T-helper 1 cell treated with Interleukin-12 subunit alpha and Interleukin-12 subunit beta and Interleukin-4 antibody, amounts not matched to agents 30 μg/mL and 1 μg/mL, for 36 hours (primary cell): ENCODE results near the gene SHROOM2.
"Not testable (repeated sequence)": the region's sequence is repeated elsewhere in the genome, so short reads cannot be mapped to it uniquely, and the experiment has no call there.

Experiments
- H3K27ac Mint-ChIP-seq: one replicate; pipeline ENCODE4 v1.8.0; 2021; ENCODE audit warnings: mild to moderate bottlenecking, mixed read lengths
- H3K27me3 Mint-ChIP-seq: one replicate; pipeline ENCODE4 v1.8.0; 2021; ENCODE audit warnings: low read depth, mixed read lengths
- H3K36me3 Mint-ChIP-seq: one replicate; pipeline ENCODE4 v1.8.0; 2021; ENCODE audit warnings: low read depth, mixed read lengths
- H3K4me1 Mint-ChIP-seq: one replicate; pipeline ENCODE4 v1.8.0; 2021; ENCODE audit warnings: low read depth, mixed read lengths
- H3K4me3 Mint-ChIP-seq: one replicate; pipeline ENCODE4 v1.8.0; 2021; ENCODE audit warnings: mild to moderate bottlenecking, moderate library complexity, mixed read lengths
- H3K9me3 Mint-ChIP-seq: one replicate; pipeline ENCODE4 v1.8.0; 2021; ENCODE audit warnings: mixed read lengths

SHROOM2 gene

GRCh38 chrX:9832811-9833210, 46.6 kb downstream of the SHROOM2 start:
- no peaks in the 10 kb centered on the region for H3K9me3 Mint-ChIP-seq
- no peak overlapping the region for H3K27ac Mint-ChIP-seq
- peaks cover 2% of the 10 kb centered on the region for H3K4me1 Mint-ChIP-seq
- no peaks in the 10 kb centered on the region for H3K27me3 Mint-ChIP-seq
- no peak overlapping the region for H3K4me3 Mint-ChIP-seq
- H3K36me3 Mint-ChIP-seq, result no peaks in the 10 kb centered on the region

- Mint-ChIP-seq H3K27ac (no peak overlapping the region), H3K36me3 (no peaks in the 10 kb centered on the region), H3K9me3 (no peaks in the 10 kb centered on the region), H3K27me3 (no peaks in the 10 kb centered on the region), H3K4me3 (no peak overlapping the region), H3K4me1 (no peaks in the 10 kb centered on the region)
These were observed 49.5 kb downstream of the SHROOM2 start for GRCh38 chrX:9835585-9836210.

GRCh38 chrX:9842541-9842940, 56.3 kb downstream of the SHROOM2 start:
- Mint-ChIP-seq H3K36me3 (no peaks in the 10 kb centered on the region), H3K27me3 (peaks cover 13% of the 10 kb centered on the region), H3K9me3 (no peaks in the 10 kb centered on the region), H3K4me3 (no peak overlapping the region), H3K4me1 (no peaks in the 10 kb centered on the region), H3K27ac (no peak overlapping the region)

DNA sequence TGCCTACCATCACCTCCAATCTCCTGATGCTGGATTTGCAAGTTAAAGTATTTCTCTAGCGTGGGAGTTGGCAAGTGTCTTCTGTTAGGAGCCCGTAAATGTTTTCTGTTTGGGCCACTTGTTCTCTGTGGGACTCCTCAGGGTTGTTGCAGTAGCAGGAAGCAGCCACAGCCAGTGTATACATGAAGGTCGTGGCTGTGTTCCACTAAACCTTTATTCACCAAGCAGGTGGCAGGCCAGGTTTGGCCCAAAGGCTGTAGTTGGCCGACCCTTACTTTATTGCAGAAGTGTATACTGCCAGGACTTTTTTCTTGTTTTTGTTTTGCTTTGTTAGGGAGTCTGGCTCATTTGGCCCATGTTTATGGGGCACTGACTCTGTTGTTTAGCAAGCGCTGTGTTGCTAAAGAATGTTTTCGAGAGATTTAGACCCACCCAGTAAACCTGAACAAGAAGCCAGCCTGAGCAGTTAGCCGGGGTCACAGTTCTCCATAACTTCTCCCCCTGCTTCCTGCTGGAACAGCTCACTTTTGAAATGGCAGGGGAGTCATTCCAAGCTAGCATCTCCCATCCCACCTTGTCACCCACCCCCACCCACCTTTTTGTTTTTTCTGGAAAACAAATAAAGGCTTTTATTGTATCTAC, 58.8 kb downstream of the SHROOM2 start:
- no peaks in the 10 kb centered on the region for H3K36me3 Mint-ChIP-seq
- H3K9me3 Mint-ChIP-seq, result no peaks in the 10 kb centered on the region
- no peaks in the 10 kb centered on the region for H3K4me1 Mint-ChIP-seq
- H3K4me3 Mint-ChIP-seq, result no peak overlapping the region
- H3K27me3 Mint-ChIP-seq, result peaks cover 13% of the 10 kb centered on the region
- H3K27ac Mint-ChIP-seq, result no peak overlapping the region

GRCh38 chrX:9845578-9845952, 59.3 kb downstream of the SHROOM2 start:
- H3K4me1 Mint-ChIP-seq, result no peaks in the 10 kb centered on the region
- H3K27me3 Mint-ChIP-seq, result peaks cover 13% of the 10 kb centered on the region
- no peaks in the 10 kb centered on the region for H3K36me3 Mint-ChIP-seq
- no peaks in the 10 kb centered on the region for H3K9me3 Mint-ChIP-seq
- H3K27ac Mint-ChIP-seq, result no peak overlapping the region
- H3K4me3 Mint-ChIP-seq, result no peak overlapping the region

- H3K36me3 Mint-ChIP-seq, result no peaks in the 10 kb centered on the region
- peaks cover 9% of the 10 kb centered on the region for H3K27me3 Mint-ChIP-seq
- H3K4me3 Mint-ChIP-seq, result no peak overlapping the region
- H3K27ac Mint-ChIP-seq, result no peak overlapping the region
- H3K4me1 Mint-ChIP-seq, result no peaks in the 10 kb centered on the region
- H3K9me3 Mint-ChIP-seq, result no peaks in the 10 kb centered on the region
These were observed 60.4 kb downstream of the SHROOM2 start for GRCh38 chrX:9846631-9847030.

DNA sequence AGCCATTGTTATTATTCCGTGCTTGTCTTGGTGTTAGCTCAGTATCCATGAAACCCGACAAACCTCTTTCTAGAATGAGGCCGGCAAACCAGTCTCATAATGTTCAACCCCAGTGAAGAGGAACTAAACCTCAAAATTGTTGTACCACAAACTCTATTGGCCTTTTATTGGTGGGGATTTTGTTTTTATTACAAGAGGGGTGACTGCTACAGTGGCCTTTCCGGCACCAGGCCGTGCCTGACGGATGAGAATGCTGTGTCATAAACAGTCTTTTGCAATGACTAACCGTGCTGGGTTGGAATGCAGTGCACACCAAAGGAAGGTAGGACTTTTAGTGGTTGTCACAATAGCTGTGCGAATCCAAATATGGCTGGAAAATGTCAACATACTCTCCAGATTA, 60.8 kb downstream of the SHROOM2 start:
- Mint-ChIP-seq H3K4me3 (no peak overlapping the region), H3K9me3 (no peaks in the 10 kb centered on the region), H3K4me1 (no peaks in the 10 kb centered on the region), H3K27me3 (peaks cover 9% of the 10 kb centered on the region), H3K27ac (no peak overlapping the region), H3K36me3 (no peaks in the 10 kb centered on the region)

DNA sequence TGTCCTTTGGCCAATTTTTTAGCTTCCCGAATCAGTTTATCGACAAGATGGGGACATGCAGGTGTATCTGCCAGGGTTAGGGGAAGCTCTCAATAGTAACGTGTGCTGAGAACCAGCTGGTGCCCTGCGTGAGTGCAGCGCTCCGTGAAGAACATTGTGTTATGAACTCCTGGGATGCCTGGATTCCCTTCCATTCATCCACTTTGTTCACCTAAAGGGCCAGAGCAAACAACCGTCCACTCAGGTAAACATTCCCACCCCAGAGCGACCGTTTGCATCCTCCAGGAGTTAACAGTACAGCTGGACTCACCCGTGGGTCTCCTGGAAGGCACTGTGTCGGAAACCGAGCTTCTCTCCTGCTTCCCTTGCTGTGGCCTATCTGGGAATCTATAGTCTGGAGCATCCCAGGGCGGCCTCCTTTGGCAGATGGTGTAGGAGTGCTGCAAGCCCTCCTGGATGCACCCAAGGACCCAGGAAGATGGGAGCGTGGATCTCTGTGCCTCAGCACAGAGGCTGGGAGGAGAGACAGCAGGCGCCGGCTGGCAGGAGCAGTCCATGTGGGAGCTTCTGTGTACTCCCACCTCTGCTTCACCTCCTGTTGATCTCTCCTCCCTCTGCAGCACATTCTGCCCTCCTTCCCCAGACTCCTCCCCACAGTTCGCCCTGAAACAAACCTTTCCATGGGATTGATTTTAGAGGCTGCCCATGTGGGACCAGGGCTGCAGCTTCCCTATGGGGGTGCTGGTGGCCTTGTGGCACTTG, 62.7 kb downstream of the SHROOM2 start:
- peaks cover 3% of the 10 kb centered on the region for H3K27me3 Mint-ChIP-seq

DNA sequence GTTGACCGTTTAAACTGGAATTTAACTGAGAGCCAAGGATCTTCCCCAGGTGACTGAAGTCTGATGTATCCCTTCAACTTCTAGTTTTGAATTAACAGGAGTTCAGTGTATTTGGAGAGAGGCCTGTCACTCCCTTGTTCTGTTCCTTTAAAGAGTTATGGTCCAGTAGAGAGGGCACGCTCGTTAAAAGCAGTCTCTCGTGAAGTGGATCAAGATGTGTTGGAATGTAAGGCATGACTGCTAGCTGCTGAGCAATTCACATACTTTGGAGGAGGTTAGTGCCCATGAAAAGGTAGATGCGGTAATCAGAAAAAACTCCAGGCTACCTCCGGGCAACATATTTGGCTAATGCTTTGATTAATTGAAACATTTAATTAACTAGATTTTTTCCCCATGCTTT, 65.7 kb downstream of the SHROOM2 start:
- Mint-ChIP-seq H3K27me3 (no peaks in the 10 kb centered on the region), H3K4me1 (no peaks in the 10 kb centered on the region), H3K27ac (no peak overlapping the region), H3K9me3 (no peaks in the 10 kb centered on the region), H3K36me3 (no peaks in the 10 kb centered on the region), H3K4me3 (no peak overlapping the region)

More for the DNA sequence above, 62.7 kb downstream of the SHROOM2 start:
- no peaks in the 10 kb centered on the region for H3K4me1 Mint-ChIP-seq
- no peak overlapping the region for H3K4me3 Mint-ChIP-seq
- H3K27ac Mint-ChIP-seq, result no peak overlapping the region
- H3K9me3 Mint-ChIP-seq, result no peaks in the 10 kb centered on the region
- no peaks in the 10 kb centered on the region for H3K36me3 Mint-ChIP-seq

DNA sequence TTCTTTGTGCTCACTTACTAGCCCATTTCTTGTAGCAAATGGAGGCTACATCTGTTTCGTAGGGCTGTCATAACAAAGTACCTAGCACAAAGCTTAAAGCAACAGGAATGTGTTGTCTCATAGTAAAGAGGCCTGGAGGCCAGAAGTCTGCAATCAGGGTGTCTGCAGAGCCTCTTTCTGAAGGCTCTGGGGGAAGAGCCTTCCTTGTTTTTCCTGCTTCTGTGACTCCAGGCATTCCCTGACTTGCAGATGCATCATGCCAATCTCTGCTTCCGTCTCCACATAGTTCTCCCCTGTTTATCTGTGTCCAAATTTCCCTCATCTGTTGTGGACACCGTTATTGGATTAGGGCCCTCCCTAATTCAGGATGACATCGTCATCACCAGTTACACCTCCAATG, 67.1 kb downstream of the SHROOM2 start:
- Mint-ChIP-seq H3K4me3 (no peak overlapping the region), H3K36me3 (no peaks in the 10 kb centered on the region), H3K27me3 (no peaks in the 10 kb centered on the region), H3K9me3 (no peaks in the 10 kb centered on the region), H3K4me1 (no peaks in the 10 kb centered on the region), H3K27ac (no peak overlapping the region)

GRCh38 chrX:9855561-9856283, 69.5 kb downstream of the SHROOM2 start:
- Mint-ChIP-seq H3K36me3 (no peaks in the 10 kb centered on the region), H3K4me1 (no peaks in the 10 kb centered on the region), H3K27ac (no peak overlapping the region), H3K9me3 (no peaks in the 10 kb centered on the region), H3K4me3 (no peak overlapping the region), H3K27me3 (peaks cover 4% of the 10 kb centered on the region)

DNA sequence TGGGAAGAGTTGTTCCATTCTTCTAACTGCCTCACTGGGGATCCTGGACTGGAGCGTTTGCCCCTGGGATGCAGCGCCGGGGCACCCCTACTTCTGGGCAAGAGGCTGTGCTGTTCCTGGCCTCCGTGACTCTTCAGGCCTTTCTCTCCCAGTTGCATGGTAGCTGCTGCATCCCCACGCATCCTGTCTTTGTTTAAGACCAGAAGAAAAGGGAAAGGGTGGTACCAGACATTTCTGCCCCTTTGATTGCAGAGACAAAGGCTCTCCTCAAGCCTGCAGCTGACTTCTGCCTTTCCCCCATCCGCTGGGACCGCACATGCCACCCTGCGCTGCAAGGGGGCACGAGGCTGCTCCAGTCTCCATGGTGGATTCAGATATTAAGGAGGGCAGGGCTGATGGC, 70.4 kb downstream of the SHROOM2 start:
- H3K36me3 Mint-ChIP-seq, result no peaks in the 10 kb centered on the region
- H3K27ac Mint-ChIP-seq, result no peak overlapping the region

DNA sequence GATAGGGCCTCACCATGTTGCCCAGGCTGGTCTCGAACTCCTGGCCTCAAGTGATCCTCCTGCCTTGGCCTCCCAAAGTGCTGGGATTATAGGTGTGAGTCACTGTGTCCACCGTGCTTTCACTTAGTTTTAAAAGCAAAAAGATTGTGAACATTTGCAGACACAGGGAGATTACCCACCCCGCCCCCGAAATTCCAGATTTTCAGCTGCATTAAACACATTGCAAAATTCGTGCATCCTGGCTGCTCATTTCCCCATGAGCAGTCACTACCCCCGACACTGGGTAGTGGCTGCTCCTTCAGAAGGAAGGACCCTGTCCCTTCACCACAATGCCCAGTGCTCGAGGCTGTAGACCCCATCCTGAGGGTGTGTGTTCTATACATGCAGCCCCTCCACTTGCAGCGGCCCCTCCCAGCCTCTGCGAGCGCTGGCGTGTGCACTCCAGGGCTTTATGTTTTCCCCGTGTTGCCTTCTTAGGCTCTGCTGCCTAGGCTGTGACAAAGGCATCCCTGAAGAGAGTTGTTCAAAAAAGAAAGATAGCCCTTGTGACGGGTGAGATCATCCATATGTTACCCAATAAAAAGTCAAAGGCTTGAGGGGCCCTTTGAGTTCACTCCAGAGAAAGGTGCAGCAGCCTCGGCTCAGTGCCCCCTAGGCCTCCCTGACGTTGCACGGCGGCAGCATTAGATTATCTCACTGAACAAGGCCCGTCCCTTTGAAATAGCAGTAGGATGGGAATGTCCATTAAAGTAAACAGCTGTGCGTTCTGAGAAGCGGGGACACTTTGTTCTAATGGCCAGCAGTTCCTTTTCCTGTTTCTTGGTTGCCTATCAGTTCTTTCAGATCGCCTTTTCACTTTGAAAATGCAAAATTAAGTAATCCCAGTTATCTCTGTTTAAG, 71.6 kb downstream of the SHROOM2 start:
- H3K36me3 Mint-ChIP-seq, result no peaks in the 10 kb centered on the region
- H3K4me1 Mint-ChIP-seq, result no peaks in the 10 kb centered on the region
- no peaks in the 10 kb centered on the region for H3K9me3 Mint-ChIP-seq
- no peak overlapping the region for H3K4me3 Mint-ChIP-seq
- peaks cover 4% of the 10 kb centered on the region for H3K27me3 Mint-ChIP-seq
- no peak overlapping the region for H3K27ac Mint-ChIP-seq

More for the DNA sequence above, 70.4 kb downstream of the SHROOM2 start:
- Mint-ChIP-seq H3K4me3 (no peak overlapping the region), H3K27me3 (peaks cover 4% of the 10 kb centered on the region), H3K4me1 (no peaks in the 10 kb centered on the region), H3K9me3 (no peaks in the 10 kb centered on the region)

GRCh38 chrX:9858684-9859083, 72.5 kb downstream of the SHROOM2 start:
- H3K9me3 Mint-ChIP-seq, H3K4me3 Mint-ChIP-seq, H3K27me3 Mint-ChIP-seq, H3K36me3 Mint-ChIP-seq, H3K4me1 Mint-ChIP-seq, H3K27ac Mint-ChIP-seq: not testable (repeated sequence)
